Left ventricle myocardium inferior (tissue), 1 donor: Measurements from ENCODE around the gene TMEM260. TPM values are rescaled to one million over a fixed set of nuclear protein-coding genes. Genes with fewer than 3 reads are reported as not detected.

Experiments
- DNase-seq: peaks from one replicate; pipeline ENCODE4 v3.0.0-alpha.2; 2020
- H3K27ac ChIP-seq: fragments of 200-600 bp; replicated peaks from 2 replicates; pipeline ENCODE4 v1.8.0; 2021
- H3K27me3 ChIP-seq: fragments of 200-600 bp; 2 replicates; pipeline ENCODE4 v1.8.0; 2021; ENCODE audit warnings: low read depth
- H3K36me3 ChIP-seq: fragments of 200-600 bp; 2 replicates; pipeline ENCODE4 v1.8.0; 2021
- H3K4me1 ChIP-seq: fragments of 200-600 bp; 2 replicates; pipeline ENCODE4 v1.8.0; 2021
- H3K4me3 ChIP-seq: fragments of 200-600 bp; 2 replicates; pipeline ENCODE4 v1.8.0; 2021; ENCODE audit warnings: mild to moderate bottlenecking, moderate library complexity
- H3K9me3 ChIP-seq: fragments of 200-600 bp; replicated peaks from 2 replicates; pipeline ENCODE4 v1.8.0; 2021
- intact Hi-C: fragments of 100-400 bp; cut with micrococcal nuclease; formaldehyde crosslinking; loops from one replicate; pipeline ENCODE4 v1.11.0; 2022
- total RNA-seq: library from RNA; stranded (reverse); fragmentation: NEBNext Ultra II Directional; extraction: Animal tissue kit (Norgen Biotek cat#: 25700); gene quantifications from one replicate; pipeline ENCODE4 v1.2.1, GENCODE V29; 2021
- TF ChIP-seq, protein P1 (sequence below): fragments of 200-600 bp; IDR thresholded peaks from 2 replicates; pipeline ENCODE4 v1.8.0; 2021; ENCODE audit warnings: antibody characterized with exemption, mild to moderate bottlenecking, borderline replicate concordance
- donor health status: DM: no; HTN: yes; CAD: no; lungs with severe emphysema.

Gene TMEM260
- total RNA-seq, 1 donor from 2014 or later, result 5.1 TPM

DNA sequence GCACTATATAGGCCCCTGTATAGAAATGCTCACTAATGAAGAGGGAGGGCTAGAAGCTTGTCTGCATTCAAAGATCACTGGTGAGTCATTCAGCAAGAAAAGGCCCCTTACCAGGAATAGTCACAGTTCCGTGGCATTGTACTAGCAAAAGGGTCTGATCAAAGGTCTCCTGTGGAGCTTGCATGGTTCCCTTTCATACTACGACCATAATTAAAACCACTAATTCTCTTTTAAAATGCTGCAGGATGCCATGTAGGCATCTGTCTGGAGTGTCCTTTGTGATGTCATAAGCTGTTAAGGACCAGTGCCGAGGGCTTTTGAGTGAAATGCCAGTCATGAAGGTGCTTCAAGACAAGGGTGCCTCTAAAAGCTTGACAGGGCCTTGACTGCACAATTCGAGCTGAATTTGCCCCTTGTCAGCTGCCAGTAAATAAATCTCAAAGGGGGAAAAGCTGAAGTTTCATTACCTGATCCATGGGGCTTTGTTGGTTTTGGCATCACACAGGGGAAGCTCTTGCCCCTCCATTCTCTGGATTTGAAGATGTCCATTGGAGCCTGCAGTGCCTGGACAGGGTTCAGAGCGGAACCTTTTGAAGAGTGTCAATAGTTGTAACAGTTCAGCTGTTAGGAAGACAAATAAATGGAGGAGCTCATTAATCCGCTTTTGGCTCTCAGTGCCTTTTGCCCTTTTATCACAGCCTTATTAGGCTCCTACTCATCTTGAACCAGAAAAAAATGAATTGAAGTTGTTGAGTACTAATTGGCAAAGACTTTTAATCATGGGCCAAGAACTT lies 69.1 kb downstream of the TMEM260 start:
- H3K27me3 ChIP-seq, result no peaks in the 10 kb centered on the region
- peaks cover 5% of the 10 kb centered on the region for H3K4me1 ChIP-seq
- H3K27ac ChIP-seq, result no peak overlapping the region
- peaks cover 8% of the 10 kb centered on the region for H3K36me3 ChIP-seq
- intact Hi-C loops, result no loop called here
- H3K4me3 ChIP-seq, result no peak overlapping the region
- TF ChIP-seq, protein P1, sequence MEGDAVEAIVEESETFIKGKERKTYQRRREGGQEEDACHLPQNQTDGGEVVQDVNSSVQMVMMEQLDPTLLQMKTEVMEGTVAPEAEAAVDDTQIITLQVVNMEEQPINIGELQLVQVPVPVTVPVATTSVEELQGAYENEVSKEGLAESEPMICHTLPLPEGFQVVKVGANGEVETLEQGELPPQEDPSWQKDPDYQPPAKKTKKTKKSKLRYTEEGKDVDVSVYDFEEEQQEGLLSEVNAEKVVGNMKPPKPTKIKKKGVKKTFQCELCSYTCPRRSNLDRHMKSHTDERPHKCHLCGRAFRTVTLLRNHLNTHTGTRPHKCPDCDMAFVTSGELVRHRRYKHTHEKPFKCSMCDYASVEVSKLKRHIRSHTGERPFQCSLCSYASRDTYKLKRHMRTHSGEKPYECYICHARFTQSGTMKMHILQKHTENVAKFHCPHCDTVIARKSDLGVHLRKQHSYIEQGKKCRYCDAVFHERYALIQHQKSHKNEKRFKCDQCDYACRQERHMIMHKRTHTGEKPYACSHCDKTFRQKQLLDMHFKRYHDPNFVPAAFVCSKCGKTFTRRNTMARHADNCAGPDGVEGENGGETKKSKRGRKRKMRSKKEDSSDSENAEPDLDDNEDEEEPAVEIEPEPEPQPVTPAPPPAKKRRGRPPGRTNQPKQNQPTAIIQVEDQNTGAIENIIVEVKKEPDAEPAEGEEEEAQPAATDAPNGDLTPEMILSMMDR, result no peak
- H3K9me3 ChIP-seq, result no peaks in the 10 kb centered on the region
- DNase-seq, result no peak

GRCh38 chr14:56649382-56649781 lies 69.8 kb downstream of the TMEM260 start:
- Histone ChIP-seq H3K27ac (no peak overlapping the region), H3K4me1 (peaks cover 5% of the 10 kb centered on the region), H3K4me3 (no peak overlapping the region), H3K9me3 (no peaks in the 10 kb centered on the region), H3K36me3 (peaks cover 8% of the 10 kb centered on the region), H3K27me3 (no peaks in the 10 kb centered on the region)
- TF ChIP-seq, protein P1, result no peak
- intact Hi-C loops, result no loop called here
- no peak for DNase-seq

DNA sequence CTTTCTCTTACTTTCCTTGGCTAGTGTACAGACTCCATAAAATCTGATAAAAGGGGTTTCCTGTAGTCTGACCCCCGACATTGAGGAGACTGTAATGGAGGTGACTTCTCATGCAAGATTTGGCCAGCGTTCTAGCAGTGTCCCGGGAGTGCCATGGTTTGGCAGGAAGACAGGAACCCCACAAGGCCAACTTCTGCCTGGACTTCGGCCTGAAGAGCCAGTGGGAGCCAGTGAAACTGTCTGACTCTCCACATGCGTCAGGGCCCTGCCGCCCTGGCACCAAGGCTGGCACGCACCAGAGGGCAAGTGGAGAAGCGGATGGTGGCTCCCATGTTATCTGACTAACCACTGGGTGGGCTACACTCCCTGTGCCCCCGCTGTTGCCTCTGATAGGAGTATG lies 70.5 kb downstream of the TMEM260 start:
- DNase-seq, result no peak
- intact Hi-C loops, result no loop called here
- Histone ChIP-seq H3K4me1 (peaks cover 5% of the 10 kb centered on the region), H3K27me3 (no peaks in the 10 kb centered on the region), H3K4me3 (no peak overlapping the region), H3K9me3 (no peaks in the 10 kb centered on the region), H3K27ac (no peak overlapping the region), H3K36me3 (peaks cover 8% of the 10 kb centered on the region)
- TF ChIP-seq, protein P1, result no peak

DNA sequence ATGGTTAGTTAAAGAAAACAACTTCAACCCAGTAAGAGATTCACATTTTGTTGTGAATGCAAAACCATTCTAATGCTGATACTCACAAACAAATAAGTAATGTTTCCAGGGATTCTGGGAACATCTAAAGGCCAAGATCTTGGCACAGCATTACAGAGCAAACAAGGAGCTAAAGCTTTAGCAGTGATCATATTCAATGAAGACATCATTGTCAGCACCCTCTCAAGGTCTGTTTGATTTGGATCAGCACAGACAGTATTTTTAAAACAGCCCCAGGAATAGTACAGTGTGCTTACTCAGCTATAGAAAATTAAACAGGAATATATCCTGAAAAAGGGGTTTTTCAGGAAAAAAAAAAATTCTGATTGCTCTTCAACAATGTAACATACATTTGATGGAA lies 71.4 kb downstream of the TMEM260 start:
- intact Hi-C loops, result no loop called here
- H3K4me3 ChIP-seq, result no peak overlapping the region
- no peak overlapping the region for H3K27ac ChIP-seq
- H3K27me3 ChIP-seq, result no peaks in the 10 kb centered on the region
- TF ChIP-seq, protein P1, result no peak
- no peaks in the 10 kb centered on the region for H3K9me3 ChIP-seq
- H3K4me1 ChIP-seq, result peaks cover 5% of the 10 kb centered on the region
- DNase-seq, result no peak
- peaks cover 8% of the 10 kb centered on the region for H3K36me3 ChIP-seq

- Histone ChIP-seq H3K4me1 (peaks cover 3% of the 10 kb centered on the region), H3K9me3 (no peaks in the 10 kb centered on the region), H3K4me3 (no peak overlapping the region), H3K27me3 (no peaks in the 10 kb centered on the region), H3K36me3 (no peaks in the 10 kb centered on the region), H3K27ac (no peak overlapping the region)
- no peak for DNase-seq
- TF ChIP-seq, protein P1, result no peak
- intact Hi-C loops, result no loop called here
Measured at GRCh38 chr14:56657604-56658003, 78.0 kb downstream of the TMEM260 start.
